Fibroblast of lung (primary cell): ENCODE results near the gene ACAT1. TPM values are rescaled to one million over a fixed set of nuclear protein-coding genes. Genes with fewer than 3 reads are reported as not detected.
A peak's percentile ranks its signal among the peaks of the same experiment; 100 is the strongest.

Experiments used
- DNase-seq, 2 donors: peaks; one replicate each; pipeline versions ENCODE4 v3.0.0 to v3.0.0-alpha.2; 2010; ENCODE audit warnings: low read depth in 2 of 2
- H2AFZ ChIP-seq: 2 replicates; pipeline ENCODE4 v1.5.1; 2012; ENCODE audit warnings: low read length, control low read depth, inconsistent platforms
- H3K27ac ChIP-seq: 2 replicates; pipeline ENCODE4 v1.5.1; 2011; ENCODE audit warnings: low read length, control low read depth; ENCODE audit not compliant: insufficient read depth
- H3K27me3 ChIP-seq: 2 replicates; pipeline ENCODE4 v1.5.1; 2011; ENCODE audit warnings: mild to moderate bottlenecking, low read length; ENCODE audit not compliant: control insufficient read depth, insufficient read depth
- H3K36me3 ChIP-seq: 2 replicates; pipeline ENCODE4 v1.5.1; 2011; ENCODE audit warnings: low read length; ENCODE audit not compliant: control insufficient read depth, insufficient read depth
- H3K4me1 ChIP-seq: 2 replicates; pipeline ENCODE4 v1.5.1; 2011; ENCODE audit warnings: low read length; ENCODE audit not compliant: control insufficient read depth, insufficient read depth; ENCODE audit errors: extremely low read depth
- H3K4me2 ChIP-seq: 2 replicates; pipeline ENCODE4 v1.5.1; 2011; ENCODE audit warnings: low read length, control low read depth; ENCODE audit not compliant: insufficient read depth; ENCODE audit errors: extremely low read depth
- H3K4me3 ChIP-seq, 4 experiments: fragments of 200-600 bp in 1 of 4; sonication (generic) in 1 of 4; replicated peaks in 1 of 4; 2 replicates each; pipeline ENCODE4 v1.5.1; 2011 to 2016; ENCODE audit warnings: low read length in 4 of 4, low read depth in 3 of 4, mild to moderate bottlenecking in 3 of 4, control low read depth in 2 of 4, inconsistent platforms in 1 of 4, mixed read lengths in 1 of 4; ENCODE audit not compliant: insufficient read depth in 1 of 4; ENCODE audit errors: control extremely low read depth in 1 of 4
- H3K79me2 ChIP-seq: 2 replicates; pipeline ENCODE4 v1.5.1; 2012; ENCODE audit warnings: mild to moderate bottlenecking, low read length, inconsistent platforms; ENCODE audit not compliant: control insufficient read depth, insufficient read depth
- H3K9ac ChIP-seq: 2 replicates; pipeline ENCODE4 v1.5.1; 2011; ENCODE audit warnings: mild to moderate bottlenecking, low read length, control low read depth; ENCODE audit not compliant: insufficient read depth
- H3K9me3 ChIP-seq: 2 replicates; pipeline ENCODE4 v1.5.1; 2012; ENCODE audit warnings: low read depth, low read length; ENCODE audit not compliant: control insufficient read depth, insufficient read depth
- H4K20me1 ChIP-seq: 2 replicates; pipeline ENCODE4 v1.5.1; 2011; ENCODE audit warnings: low read length; ENCODE audit not compliant: control insufficient read depth, insufficient read depth; ENCODE audit errors: extremely low read depth
- EZH2 ChIP-seq: IDR thresholded peaks from 2 replicates; pipeline ENCODE4 v1.5.1; 2012; ENCODE audit warnings: low read length, control low read depth, mild to moderate bottlenecking; ENCODE audit errors: missing control alignments
- polyA plus RNA-seq, 2 donors: library from polyadenylated mRNA; depleted of rRNA in 1 of 2; stranded (reverse) in 1 of 2; unstranded in 1 of 2; fragments of >200 nt; gene quantifications; 2 replicates each; pipeline ENCODE4 v1.2.1, GENCODE V29; 2011 to 2012; ENCODE audit warnings: missing spikeins in 1 of 2
- total RNA-seq: library from RNA; depleted of rRNA; stranded (reverse); fragments of >200 nt; gene quantifications from 2 replicates; pipeline ENCODE4 v1.2.1, GENCODE V29; 2014
- TF ChIP-seq, protein P1 (sequence below), 2 donors: IDR thresholded peaks in 1 of 2; conservative IDR thresholded peaks in 1 of 2; 1 replicate in 1 of 2; 2 replicates in 1 of 2; pipeline ENCODE4 v1.5.1; 2011 to 2012; ENCODE audit warnings: low read length in 2 of 2, control low read depth in 1 of 2, inconsistent platforms in 1 of 2, low read depth in 1 of 2, mild to moderate bottlenecking in 1 of 2

Gene ACAT1
- total and polyA plus RNA-seq, 2 donors (not counting 1 experiment from before 2014, with no cell fraction given): 138 TPM

DNA sequence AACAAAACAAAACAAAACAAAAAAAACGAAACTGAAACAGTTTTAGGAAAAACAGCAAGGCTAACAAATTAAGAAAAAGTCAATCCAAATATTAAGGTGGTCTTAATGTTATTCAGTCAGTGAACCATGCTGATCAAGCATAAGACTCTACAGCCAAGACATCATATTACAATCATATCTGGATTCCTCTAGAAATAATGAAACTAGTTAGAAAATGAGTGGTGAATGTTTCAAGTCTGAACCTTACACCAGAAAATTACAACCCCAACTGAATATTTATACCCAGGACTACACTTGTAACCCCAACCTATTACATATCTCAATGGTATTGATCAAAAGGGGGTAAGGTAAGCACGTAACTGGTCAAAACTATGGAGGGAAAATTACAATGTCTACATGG lies 48.8 kb downstream of the ACAT1 start:
- no peaks in the 10 kb centered on the region for H3K79me2 ChIP-seq
- no peak overlapping the region for H2AFZ ChIP-seq
- no peak overlapping the region for H3K27ac ChIP-seq
- H3K4me2 ChIP-seq: peak overlapping the region; percentile 34
- no peaks in the 10 kb centered on the region for H3K4me1 ChIP-seq
- no peaks in the 10 kb centered on the region for H3K27me3 ChIP-seq
- H3K9me3 ChIP-seq: no peaks in the 10 kb centered on the region
- DNase-seq: no peak
- no peak for TF ChIP-seq EZH2
- TF ChIP-seq, protein P1, sequence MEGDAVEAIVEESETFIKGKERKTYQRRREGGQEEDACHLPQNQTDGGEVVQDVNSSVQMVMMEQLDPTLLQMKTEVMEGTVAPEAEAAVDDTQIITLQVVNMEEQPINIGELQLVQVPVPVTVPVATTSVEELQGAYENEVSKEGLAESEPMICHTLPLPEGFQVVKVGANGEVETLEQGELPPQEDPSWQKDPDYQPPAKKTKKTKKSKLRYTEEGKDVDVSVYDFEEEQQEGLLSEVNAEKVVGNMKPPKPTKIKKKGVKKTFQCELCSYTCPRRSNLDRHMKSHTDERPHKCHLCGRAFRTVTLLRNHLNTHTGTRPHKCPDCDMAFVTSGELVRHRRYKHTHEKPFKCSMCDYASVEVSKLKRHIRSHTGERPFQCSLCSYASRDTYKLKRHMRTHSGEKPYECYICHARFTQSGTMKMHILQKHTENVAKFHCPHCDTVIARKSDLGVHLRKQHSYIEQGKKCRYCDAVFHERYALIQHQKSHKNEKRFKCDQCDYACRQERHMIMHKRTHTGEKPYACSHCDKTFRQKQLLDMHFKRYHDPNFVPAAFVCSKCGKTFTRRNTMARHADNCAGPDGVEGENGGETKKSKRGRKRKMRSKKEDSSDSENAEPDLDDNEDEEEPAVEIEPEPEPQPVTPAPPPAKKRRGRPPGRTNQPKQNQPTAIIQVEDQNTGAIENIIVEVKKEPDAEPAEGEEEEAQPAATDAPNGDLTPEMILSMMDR (conservative IDR thresholded peaks at IDR 0.05 in 1 of 2, IDR thresholded peaks at IDR 0.05 in 1 of 2; ENCODE audit: low read depth in 1 of 2, low read length in 2 of 2): no peak
- no peak overlapping the region for H3K9ac ChIP-seq
- no peaks in the 10 kb centered on the region for H4K20me1 ChIP-seq
- peak overlapping the region in 2 of 4 experiments; percentile 1 to 14 for H3K4me3 ChIP-seq
- H3K36me3 ChIP-seq: peaks cover 3% of the 10 kb centered on the region

DNA sequence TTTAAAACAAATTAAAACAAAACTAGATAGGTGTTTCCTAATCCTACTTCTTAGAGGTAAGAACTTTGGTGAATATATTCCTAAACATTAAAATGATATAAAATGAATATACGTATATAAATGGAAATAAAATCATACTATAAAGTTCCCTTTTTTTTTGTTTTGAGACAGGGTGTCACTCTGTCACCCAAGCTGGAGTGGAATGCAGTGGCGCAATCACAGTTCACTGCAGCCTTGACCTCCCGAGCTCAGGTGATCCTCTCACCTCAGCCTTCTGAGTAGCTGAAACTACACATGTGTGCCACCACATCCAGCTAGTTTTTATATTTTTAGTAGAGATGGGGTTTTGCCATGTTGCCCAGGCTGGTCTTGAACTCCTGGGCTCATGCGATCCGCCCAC lies 56.2 kb downstream of the ACAT1 start:
- Histone ChIP-seq H3K4me3 (no peak overlapping the region), H4K20me1 (no peaks in the 10 kb centered on the region), H3K9ac (no peak overlapping the region), H3K4me2 (no peak overlapping the region), H3K36me3 (peaks cover 2% of the 10 kb centered on the region), H3K4me1 (no peaks in the 10 kb centered on the region), H3K27me3 (no peaks in the 10 kb centered on the region), H3K79me2 (no peaks in the 10 kb centered on the region), H3K27ac (no peak overlapping the region), H2AFZ (no peak overlapping the region), H3K9me3 (no peaks in the 10 kb centered on the region)
- TF ChIP-seq EZH2: no peak
- TF ChIP-seq, protein P1 (conservative IDR thresholded peaks at IDR 0.05 in 1 of 2, IDR thresholded peaks at IDR 0.05 in 1 of 2; ENCODE audit: low read depth in 1 of 2, low read length in 2 of 2): no peak
- DNase-seq: no peak

DNA sequence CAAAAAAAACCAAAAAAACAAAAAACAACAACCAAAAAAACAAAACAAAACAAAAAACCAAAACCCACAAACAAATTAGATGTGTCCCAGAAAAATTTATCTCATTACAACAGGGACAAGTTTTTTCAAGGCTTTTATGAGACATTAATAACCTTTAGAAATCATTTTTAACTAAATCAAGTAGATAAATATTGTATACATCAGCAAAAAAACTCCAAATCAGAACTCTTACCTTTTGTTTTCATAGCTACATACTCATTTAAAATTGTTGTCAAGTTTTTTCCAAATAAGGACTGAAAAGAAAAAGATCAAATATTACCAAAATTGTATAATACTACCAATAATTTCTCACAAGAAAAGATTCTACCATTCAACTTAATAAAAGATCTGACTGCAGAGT lies 72.4 kb downstream of the ACAT1 start:
- TF ChIP-seq, protein P1 (conservative IDR thresholded peaks at IDR 0.05 in 1 of 2, IDR thresholded peaks at IDR 0.05 in 1 of 2; ENCODE audit: low read depth in 1 of 2, low read length in 2 of 2): no peak
- TF ChIP-seq EZH2: no peak
- no peak overlapping the region for H3K9ac ChIP-seq
- no peaks in the 10 kb centered on the region for H3K4me1 ChIP-seq
- no peaks in the 10 kb centered on the region for H4K20me1 ChIP-seq
- no peak for DNase-seq
- H3K27ac ChIP-seq: no peak overlapping the region
- no peak overlapping the region for H2AFZ ChIP-seq
- H3K36me3 ChIP-seq: peaks cover 3% of the 10 kb centered on the region
- peaks cover 2% of the 10 kb centered on the region for H3K79me2 ChIP-seq
- no peak overlapping the region for H3K4me3 ChIP-seq
- no peak overlapping the region for H3K4me2 ChIP-seq
- no peaks in the 10 kb centered on the region for H3K9me3 ChIP-seq
- no peaks in the 10 kb centered on the region for H3K27me3 ChIP-seq
